Spleen (tissue), 11 donors: ENCODE data around the gene TMEM209. TPM values are rescaled to one million over a fixed set of nuclear protein-coding genes. Genes with fewer than 3 reads are reported as not detected.

Experiments
- DNase-seq: peaks from one replicate; pipeline ENCODE4 v3.0.0-alpha.2; 2020
- H3K27ac ChIP-seq, 8 donors: fragments of 200-600 bp; sonication (generic) in 7 of 8; 1 replicate in 4 of 8; 2 replicates in 4 of 8; pipeline versions ENCODE4 v1.5.0 to v1.8.0; 2016 to 2021; ENCODE audit warnings: inconsistent platforms in 4 of 8, mild to moderate bottlenecking in 4 of 8, moderate library complexity in 1 of 8
- H3K27me3 ChIP-seq, 7 donors: fragments of 200-600 bp; sonication (generic) in 6 of 7; replicated peaks in 1 of 7; 1 replicate in 4 of 7; 2 replicates in 3 of 7; pipeline versions ENCODE4 v1.5.0 to v1.8.0; 2016 to 2021; ENCODE audit warnings: inconsistent platforms in 3 of 7, mild to moderate bottlenecking in 1 of 7
- H3K36me3 ChIP-seq, 6 donors: fragments of 200-600 bp; sonication (generic) in 5 of 6; 1 replicate in 4 of 6; 2 replicates in 2 of 6; pipeline versions ENCODE4 v1.5.0 to v1.8.0; 2016 to 2021; ENCODE audit warnings: inconsistent platforms in 2 of 6
- H3K4me1 ChIP-seq, 6 donors: fragments of 200-600 bp; sonication (generic) in 5 of 6; 1 replicate in 3 of 6; 2 replicates in 3 of 6; pipeline versions ENCODE4 v1.5.0 to v1.8.0; 2016 to 2021; ENCODE audit warnings: inconsistent platforms in 3 of 6
- H3K4me3 ChIP-seq, 8 donors: fragments of 200-600 bp; sonication (generic) in 7 of 8; 1 replicate in 4 of 8; 2 replicates in 4 of 8; pipeline versions ENCODE4 v1.5.0 to v1.8.0; 2016 to 2021; ENCODE audit warnings: inconsistent platforms in 4 of 8, mild to moderate bottlenecking in 4 of 8, moderate library complexity in 2 of 8
- H3K9me3 ChIP-seq, 8 donors: fragments of 200-600 bp; sonication (generic) in 7 of 8; 1 replicate in 4 of 8; 2 replicates in 4 of 8; pipeline versions ENCODE4 v1.5.0 to v1.8.0; 2016 to 2021; ENCODE audit warnings: inconsistent platforms in 4 of 8
- POLR2A ChIP-seq, 3 donors: fragments of 450-650 bp; IDR thresholded peaks; one replicate each; pipeline ENCODE4 v1.5.1; 2017; ENCODE audit warnings: antibody characterized with exemption in 3 of 3, mild to moderate bottlenecking in 1 of 3
- POLR2AphosphoS5 ChIP-seq, 3 donors: sonication (generic); formaldehyde crosslinking; IDR thresholded peaks; one replicate each; pipeline ENCODE4 v1.5.1; 2017; ENCODE audit warnings: antibody characterized with exemption in 3 of 3
- WGBS, 5 donors: extraction: QIAGEN DNeasy Blood & Tissue Kit in 3 of 5; methylation state at CpG; one replicate each; pipeline versions ENCODE4 v1.1.5 to v1.1.7; 2013 to 2018; 5-methylcytosine and 5-hydroxymethylcytosine counted together
- intact Hi-C: fragments of 100-400 bp; cut with DNase I; formaldehyde crosslinking; loops from one replicate; pipeline ENCODE4 v1.15.0; 2023; ENCODE audit warnings: low total_unique reads
- polyA plus RNA-seq, 3 donors: library from polyadenylated mRNA; stranded (reverse); fragments of 200-250 nt; gene quantifications; one replicate each; pipeline ENCODE4 v1.2.1, GENCODE V29; 2013
- total RNA-seq, 7 donors: library from RNA; depleted of rRNA in 3 of 7; stranded (reverse); fragments of >200 nt in 3 of 7; fragmentation: NEBNext Ultra II Directional in 4 of 7; extraction: Animal tissue kit (Norgen Biotek cat#: 25700) in 4 of 7; gene quantifications; one replicate each; pipeline versions ENCODE4 v1.1.0 to v1.2.1, GENCODE V29; 2016 to 2021
- TF ChIP-seq, protein P1 (sequence below), 11 experiments: fragments of 200-600 bp in 7 of 11; fragments of 450-650 bp in 4 of 11; sonication (generic) in 4 of 11; IDR thresholded peaks in 8 of 11; conservative IDR thresholded peaks in 3 of 11; 1 replicate in 7 of 11; 2 replicates in 4 of 11; pipeline versions ENCODE4 v1.4.0 to v1.8.0; 2016 to 2021; ENCODE audit warnings: antibody characterized with exemption in 11 of 11, inconsistent platforms in 4 of 11, mild to moderate bottlenecking in 1 of 11
- donor health status: healthy with polysubstance abuse.
- donor health status: DM: no; HTN: no; CAD: no; lungs with moderate emphysema.
- donor health status: DM: no; HTN: no; CAD: no.
- donor health status: Bipolar disorder and iron deficiency.
- donor health status: healthy.
- donor health status: DM: no; HTN: no; CAD: no.
- donor health status: DM: yes; HTN: yes; CAD: no.

Gene TMEM209
- total and polyA plus RNA-seq, 10 donors, result 5.9 to 25.4 (median 17.4) TPM

DNA sequence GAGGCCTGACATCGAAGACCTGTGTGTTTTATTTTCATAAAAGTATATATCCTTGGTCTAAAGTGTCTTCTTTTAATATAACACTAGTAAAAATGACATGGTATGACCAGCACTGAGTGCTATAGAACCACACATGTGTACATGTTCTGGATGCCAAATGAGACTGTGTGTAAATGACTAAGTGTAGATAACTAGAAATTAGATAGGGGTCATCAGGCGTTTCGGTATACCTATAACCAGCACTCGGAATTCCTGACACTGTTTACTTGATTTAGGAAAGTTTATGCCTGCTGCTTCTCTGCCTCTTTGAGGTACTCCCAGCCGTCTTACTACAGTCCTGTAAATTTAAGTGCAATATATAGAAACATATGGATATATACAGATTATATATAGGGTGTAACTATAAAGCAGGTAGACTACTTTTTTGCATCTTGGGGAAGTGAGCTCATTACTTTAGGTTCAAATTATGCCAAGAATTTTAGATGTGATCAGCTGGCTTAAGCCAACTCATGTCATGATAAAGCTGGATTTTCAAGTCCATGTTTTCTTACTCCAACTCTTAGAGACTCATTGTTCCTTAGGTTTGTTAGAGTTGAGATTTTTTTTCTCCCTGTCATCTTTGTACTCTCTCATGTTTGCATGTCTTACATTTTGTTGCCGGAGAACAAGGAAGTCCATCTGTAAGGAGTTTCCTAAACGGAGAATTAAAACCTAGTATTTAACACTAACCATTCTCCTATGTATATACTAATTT is 72.0 kb downstream of the TMEM209 start:
- intact Hi-C loops, result no loop called here
- no peak for DNase-seq
- 93 to 98% (median 95%) methylated on average over 7 of the region's 7 CpGs for WGBS, 5 donors
- TF ChIP-seq POLR2A (IDR thresholded peaks at IDR 0.05) (no peak), POLR2AphosphoS5 (IDR thresholded peaks at IDR 0.05) (no peak)
- TF ChIP-seq, protein P1, sequence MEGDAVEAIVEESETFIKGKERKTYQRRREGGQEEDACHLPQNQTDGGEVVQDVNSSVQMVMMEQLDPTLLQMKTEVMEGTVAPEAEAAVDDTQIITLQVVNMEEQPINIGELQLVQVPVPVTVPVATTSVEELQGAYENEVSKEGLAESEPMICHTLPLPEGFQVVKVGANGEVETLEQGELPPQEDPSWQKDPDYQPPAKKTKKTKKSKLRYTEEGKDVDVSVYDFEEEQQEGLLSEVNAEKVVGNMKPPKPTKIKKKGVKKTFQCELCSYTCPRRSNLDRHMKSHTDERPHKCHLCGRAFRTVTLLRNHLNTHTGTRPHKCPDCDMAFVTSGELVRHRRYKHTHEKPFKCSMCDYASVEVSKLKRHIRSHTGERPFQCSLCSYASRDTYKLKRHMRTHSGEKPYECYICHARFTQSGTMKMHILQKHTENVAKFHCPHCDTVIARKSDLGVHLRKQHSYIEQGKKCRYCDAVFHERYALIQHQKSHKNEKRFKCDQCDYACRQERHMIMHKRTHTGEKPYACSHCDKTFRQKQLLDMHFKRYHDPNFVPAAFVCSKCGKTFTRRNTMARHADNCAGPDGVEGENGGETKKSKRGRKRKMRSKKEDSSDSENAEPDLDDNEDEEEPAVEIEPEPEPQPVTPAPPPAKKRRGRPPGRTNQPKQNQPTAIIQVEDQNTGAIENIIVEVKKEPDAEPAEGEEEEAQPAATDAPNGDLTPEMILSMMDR (IDR thresholded peaks at IDR 0.05 in 8 of 11, conservative IDR thresholded peaks at IDR 0.05 in 3 of 11), result no peak
- Histone ChIP-seq H3K9me3 (no peaks in the 10 kb centered on the region), H3K4me3 (no peak overlapping the region), H3K27me3 (no peaks in the 10 kb centered on the region), H3K36me3 (peaks cover 0 to 99% (median 55%) of the 10 kb centered on the region in 6 donors), H3K4me1 (no peaks in the 10 kb centered on the region), H3K27ac (no peak overlapping the region)

GRCh38 chr7:130131964-130132875 is 73.0 kb downstream of the TMEM209 start:
- WGBS, 5 donors, result 93 to 97% (median 94%) methylated on average over 12 of the region's 12 CpGs
- H3K27ac ChIP-seq, result no peak overlapping the region
- DNase-seq, result no peak
- H3K27me3 ChIP-seq, result no peaks in the 10 kb centered on the region
- H3K36me3 ChIP-seq, result peaks cover 0 to 100% (median 56%) of the 10 kb centered on the region in 6 donors
- TF ChIP-seq POLR2AphosphoS5 (IDR thresholded peaks at IDR 0.05) (no peak), POLR2A (IDR thresholded peaks at IDR 0.05) (no peak)
- TF ChIP-seq, protein P1 (IDR thresholded peaks at IDR 0.05 in 8 of 11, conservative IDR thresholded peaks at IDR 0.05 in 3 of 11), result no peak
- no peak overlapping the region for H3K4me3 ChIP-seq
- intact Hi-C loops, result no loop called here
- peaks cover 0 to 5% (median 0%) of the 10 kb centered on the region in 6 donors for H3K4me1 ChIP-seq
- no peaks in the 10 kb centered on the region for H3K9me3 ChIP-seq

GRCh38 chr7:130131191-130131834 is 73.9 kb downstream of the TMEM209 start:
- intact Hi-C loops, result no loop called here
- Histone ChIP-seq H3K27me3 (no peaks in the 10 kb centered on the region), H3K9me3 (no peaks in the 10 kb centered on the region), H3K4me3 (no peak overlapping the region), H3K36me3 (peaks cover 0 to 100% (median 60%) of the 10 kb centered on the region in 6 donors), H3K27ac (no peak overlapping the region), H3K4me1 (peaks cover 0 to 8% (median 0%) of the 10 kb centered on the region in 6 donors)
- 78 to 90% (median 82%) methylated on average over 6 of the region's 6 CpGs for WGBS, 5 donors
- TF ChIP-seq POLR2AphosphoS5 (IDR thresholded peaks at IDR 0.05) (no peak), POLR2A (IDR thresholded peaks at IDR 0.05) (no peak)
- TF ChIP-seq, protein P1 (IDR thresholded peaks at IDR 0.05 in 8 of 11, conservative IDR thresholded peaks at IDR 0.05 in 3 of 11), result no peak
- no peak for DNase-seq
